ENCODE results near the gene RAB30.

DNA sequence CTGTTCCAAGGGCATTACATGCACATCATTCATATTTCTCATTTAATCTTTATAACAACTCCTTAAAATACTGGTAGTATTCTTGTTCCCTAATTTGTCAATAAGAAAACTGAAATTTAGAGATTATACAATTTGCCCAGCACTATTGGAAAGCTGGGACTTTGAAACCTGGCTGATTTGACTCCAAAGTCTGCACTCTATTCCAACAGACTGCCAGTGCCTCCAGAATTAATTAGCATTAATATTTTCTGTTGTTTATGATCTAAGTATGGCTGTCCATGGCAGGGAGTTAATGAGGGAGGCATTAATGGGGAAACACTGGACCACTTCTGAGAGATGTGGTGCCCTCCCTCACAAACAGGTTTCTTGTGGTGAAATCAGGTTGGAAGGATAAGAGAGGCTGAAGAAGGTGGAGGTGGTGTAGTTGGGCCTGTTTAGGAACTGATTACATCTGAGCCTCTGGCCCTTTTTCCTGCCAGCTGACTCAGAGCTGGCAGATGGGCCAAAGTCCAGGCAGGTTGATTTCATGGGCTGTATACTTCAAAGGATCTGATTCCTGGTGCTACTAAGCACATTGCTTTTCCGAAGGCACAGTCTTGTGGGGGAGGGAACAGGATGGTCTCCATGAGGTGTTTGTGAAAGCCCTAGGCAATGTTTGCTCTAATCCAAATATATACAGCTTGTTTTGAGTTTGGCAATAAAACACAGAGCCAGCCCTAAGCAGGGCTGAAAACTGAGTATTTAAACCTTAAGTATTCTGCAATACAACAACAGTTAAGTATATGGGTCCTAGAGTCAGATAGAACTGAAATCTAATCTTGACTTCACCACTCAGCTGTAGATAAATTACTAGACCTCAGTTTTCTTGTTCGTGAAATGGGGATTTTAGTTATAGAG lies 21.0 kb upstream of the RAB30 start:
- TF ChIP-seq, protein P1, sequence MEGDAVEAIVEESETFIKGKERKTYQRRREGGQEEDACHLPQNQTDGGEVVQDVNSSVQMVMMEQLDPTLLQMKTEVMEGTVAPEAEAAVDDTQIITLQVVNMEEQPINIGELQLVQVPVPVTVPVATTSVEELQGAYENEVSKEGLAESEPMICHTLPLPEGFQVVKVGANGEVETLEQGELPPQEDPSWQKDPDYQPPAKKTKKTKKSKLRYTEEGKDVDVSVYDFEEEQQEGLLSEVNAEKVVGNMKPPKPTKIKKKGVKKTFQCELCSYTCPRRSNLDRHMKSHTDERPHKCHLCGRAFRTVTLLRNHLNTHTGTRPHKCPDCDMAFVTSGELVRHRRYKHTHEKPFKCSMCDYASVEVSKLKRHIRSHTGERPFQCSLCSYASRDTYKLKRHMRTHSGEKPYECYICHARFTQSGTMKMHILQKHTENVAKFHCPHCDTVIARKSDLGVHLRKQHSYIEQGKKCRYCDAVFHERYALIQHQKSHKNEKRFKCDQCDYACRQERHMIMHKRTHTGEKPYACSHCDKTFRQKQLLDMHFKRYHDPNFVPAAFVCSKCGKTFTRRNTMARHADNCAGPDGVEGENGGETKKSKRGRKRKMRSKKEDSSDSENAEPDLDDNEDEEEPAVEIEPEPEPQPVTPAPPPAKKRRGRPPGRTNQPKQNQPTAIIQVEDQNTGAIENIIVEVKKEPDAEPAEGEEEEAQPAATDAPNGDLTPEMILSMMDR (IDR thresholded peaks at IDR 0.05) = no peak
- TF ChIP-seq NR2C2 (CRISPR knock-in tag; IDR thresholded peaks at IDR 0.05) (no peak), ZNF396 (CRISPR knock-in tag; IDR thresholded peaks at IDR 0.05; ENCODE audit: borderline replicate concordance) (no peak), ESRRA (CRISPR knock-in tag; IDR thresholded peaks at IDR 0.05; ENCODE audit: borderline replicate concordance) (no peak), NR1H2 (CRISPR knock-in tag; IDR thresholded peaks at IDR 0.05) (no peak)
- TF ChIP-seq, protein P2, sequence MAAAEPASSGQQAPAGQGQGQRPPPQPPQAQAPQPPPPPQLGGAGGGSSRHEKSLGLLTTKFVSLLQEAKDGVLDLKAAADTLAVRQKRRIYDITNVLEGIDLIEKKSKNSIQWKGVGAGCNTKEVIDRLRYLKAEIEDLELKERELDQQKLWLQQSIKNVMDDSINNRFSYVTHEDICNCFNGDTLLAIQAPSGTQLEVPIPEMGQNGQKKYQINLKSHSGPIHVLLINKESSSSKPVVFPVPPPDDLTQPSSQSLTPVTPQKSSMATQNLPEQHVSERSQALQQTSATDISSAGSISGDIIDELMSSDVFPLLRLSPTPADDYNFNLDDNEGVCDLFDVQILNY (CRISPR knock-in tag; IDR thresholded peaks at IDR 0.05) = no peak
- TF ChIP-seq, protein P3, sequence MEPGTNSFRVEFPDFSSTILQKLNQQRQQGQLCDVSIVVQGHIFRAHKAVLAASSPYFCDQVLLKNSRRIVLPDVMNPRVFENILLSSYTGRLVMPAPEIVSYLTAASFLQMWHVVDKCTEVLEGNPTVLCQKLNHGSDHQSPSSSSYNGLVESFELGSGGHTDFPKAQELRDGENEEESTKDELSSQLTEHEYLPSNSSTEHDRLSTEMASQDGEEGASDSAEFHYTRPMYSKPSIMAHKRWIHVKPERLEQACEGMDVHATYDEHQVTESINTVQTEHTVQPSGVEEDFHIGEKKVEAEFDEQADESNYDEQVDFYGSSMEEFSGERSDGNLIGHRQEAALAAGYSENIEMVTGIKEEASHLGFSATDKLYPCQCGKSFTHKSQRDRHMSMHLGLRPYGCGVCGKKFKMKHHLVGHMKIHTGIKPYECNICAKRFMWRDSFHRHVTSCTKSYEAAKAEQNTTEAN (CRISPR knock-in tag; IDR thresholded peaks at IDR 0.05) = no peak
- TF ChIP-seq, protein P4, sequence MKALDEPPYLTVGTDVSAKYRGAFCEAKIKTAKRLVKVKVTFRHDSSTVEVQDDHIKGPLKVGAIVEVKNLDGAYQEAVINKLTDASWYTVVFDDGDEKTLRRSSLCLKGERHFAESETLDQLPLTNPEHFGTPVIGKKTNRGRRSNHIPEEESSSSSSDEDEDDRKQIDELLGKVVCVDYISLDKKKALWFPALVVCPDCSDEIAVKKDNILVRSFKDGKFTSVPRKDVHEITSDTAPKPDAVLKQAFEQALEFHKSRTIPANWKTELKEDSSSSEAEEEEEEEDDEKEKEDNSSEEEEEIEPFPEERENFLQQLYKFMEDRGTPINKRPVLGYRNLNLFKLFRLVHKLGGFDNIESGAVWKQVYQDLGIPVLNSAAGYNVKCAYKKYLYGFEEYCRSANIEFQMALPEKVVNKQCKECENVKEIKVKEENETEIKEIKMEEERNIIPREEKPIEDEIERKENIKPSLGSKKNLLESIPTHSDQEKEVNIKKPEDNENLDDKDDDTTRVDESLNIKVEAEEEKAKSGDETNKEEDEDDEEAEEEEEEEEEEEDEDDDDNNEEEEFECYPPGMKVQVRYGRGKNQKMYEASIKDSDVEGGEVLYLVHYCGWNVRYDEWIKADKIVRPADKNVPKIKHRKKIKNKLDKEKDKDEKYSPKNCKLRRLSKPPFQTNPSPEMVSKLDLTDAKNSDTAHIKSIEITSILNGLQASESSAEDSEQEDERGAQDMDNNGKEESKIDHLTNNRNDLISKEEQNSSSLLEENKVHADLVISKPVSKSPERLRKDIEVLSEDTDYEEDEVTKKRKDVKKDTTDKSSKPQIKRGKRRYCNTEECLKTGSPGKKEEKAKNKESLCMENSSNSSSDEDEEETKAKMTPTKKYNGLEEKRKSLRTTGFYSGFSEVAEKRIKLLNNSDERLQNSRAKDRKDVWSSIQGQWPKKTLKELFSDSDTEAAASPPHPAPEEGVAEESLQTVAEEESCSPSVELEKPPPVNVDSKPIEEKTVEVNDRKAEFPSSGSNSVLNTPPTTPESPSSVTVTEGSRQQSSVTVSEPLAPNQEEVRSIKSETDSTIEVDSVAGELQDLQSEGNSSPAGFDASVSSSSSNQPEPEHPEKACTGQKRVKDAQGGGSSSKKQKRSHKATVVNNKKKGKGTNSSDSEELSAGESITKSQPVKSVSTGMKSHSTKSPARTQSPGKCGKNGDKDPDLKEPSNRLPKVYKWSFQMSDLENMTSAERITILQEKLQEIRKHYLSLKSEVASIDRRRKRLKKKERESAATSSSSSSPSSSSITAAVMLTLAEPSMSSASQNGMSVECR (CRISPR knock-in tag; IDR thresholded peaks at IDR 0.05; ENCODE audit: borderline replicate concordance) = no peak
- TF ChIP-seq, protein P5, sequence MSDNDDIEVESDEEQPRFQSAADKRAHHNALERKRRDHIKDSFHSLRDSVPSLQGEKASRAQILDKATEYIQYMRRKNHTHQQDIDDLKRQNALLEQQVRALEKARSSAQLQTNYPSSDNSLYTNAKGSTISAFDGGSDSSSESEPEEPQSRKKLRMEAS (CRISPR knock-in tag; IDR thresholded peaks at IDR 0.05) = no peak
- TF ChIP-seq, protein P6, sequence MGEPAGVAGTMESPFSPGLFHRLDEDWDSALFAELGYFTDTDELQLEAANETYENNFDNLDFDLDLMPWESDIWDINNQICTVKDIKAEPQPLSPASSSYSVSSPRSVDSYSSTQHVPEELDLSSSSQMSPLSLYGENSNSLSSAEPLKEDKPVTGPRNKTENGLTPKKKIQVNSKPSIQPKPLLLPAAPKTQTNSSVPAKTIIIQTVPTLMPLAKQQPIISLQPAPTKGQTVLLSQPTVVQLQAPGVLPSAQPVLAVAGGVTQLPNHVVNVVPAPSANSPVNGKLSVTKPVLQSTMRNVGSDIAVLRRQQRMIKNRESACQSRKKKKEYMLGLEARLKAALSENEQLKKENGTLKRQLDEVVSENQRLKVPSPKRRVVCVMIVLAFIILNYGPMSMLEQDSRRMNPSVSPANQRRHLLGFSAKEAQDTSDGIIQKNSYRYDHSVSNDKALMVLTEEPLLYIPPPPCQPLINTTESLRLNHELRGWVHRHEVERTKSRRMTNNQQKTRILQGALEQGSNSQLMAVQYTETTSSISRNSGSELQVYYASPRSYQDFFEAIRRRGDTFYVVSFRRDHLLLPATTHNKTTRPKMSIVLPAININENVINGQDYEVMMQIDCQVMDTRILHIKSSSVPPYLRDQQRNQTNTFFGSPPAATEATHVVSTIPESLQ (CRISPR knock-in tag; IDR thresholded peaks at IDR 0.05) = no peak
- TF ChIP-seq, protein P7, sequence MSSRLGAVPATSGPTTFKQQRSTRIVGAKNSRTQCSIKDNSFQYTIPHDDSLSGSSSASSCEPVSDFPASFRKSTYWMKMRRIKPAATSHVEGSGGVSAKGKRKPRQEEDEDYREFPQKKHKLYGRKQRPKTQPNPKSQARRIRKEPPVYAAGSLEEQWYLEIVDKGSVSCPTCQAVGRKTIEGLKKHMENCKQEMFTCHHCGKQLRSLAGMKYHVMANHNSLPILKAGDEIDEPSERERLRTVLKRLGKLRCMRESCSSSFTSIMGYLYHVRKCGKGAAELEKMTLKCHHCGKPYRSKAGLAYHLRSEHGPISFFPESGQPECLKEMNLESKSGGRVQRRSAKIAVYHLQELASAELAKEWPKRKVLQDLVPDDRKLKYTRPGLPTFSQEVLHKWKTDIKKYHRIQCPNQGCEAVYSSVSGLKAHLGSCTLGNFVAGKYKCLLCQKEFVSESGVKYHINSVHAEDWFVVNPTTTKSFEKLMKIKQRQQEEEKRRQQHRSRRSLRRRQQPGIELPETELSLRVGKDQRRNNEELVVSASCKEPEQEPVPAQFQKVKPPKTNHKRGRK (CRISPR knock-in tag; IDR thresholded peaks at IDR 0.05; ENCODE audit: borderline replicate concordance) = no peak
- TF ChIP-seq, protein P8, sequence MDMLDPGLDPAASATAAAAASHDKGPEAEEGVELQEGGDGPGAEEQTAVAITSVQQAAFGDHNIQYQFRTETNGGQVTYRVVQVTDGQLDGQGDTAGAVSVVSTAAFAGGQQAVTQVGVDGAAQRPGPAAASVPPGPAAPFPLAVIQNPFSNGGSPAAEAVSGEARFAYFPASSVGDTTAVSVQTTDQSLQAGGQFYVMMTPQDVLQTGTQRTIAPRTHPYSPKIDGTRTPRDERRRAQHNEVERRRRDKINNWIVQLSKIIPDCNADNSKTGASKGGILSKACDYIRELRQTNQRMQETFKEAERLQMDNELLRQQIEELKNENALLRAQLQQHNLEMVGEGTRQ (CRISPR knock-in tag; IDR thresholded peaks at IDR 0.05) = no peak
- TF ChIP-seq, protein P9, sequence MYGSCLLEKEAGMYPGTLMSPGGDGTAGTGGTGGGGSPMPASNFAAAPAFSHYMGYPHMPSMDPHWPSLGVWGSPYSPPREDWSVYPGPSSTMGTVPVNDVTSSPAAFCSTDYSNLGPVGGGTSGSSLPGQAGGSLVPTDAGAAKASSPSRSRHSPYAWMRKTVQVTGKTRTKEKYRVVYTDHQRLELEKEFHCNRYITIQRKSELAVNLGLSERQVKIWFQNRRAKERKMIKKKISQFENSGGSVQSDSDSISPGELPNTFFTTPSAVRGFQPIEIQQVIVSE (CRISPR knock-in tag; IDR thresholded peaks at IDR 0.05; ENCODE audit: borderline replicate concordance) = no peak
- TF ChIP-seq, protein P10, sequence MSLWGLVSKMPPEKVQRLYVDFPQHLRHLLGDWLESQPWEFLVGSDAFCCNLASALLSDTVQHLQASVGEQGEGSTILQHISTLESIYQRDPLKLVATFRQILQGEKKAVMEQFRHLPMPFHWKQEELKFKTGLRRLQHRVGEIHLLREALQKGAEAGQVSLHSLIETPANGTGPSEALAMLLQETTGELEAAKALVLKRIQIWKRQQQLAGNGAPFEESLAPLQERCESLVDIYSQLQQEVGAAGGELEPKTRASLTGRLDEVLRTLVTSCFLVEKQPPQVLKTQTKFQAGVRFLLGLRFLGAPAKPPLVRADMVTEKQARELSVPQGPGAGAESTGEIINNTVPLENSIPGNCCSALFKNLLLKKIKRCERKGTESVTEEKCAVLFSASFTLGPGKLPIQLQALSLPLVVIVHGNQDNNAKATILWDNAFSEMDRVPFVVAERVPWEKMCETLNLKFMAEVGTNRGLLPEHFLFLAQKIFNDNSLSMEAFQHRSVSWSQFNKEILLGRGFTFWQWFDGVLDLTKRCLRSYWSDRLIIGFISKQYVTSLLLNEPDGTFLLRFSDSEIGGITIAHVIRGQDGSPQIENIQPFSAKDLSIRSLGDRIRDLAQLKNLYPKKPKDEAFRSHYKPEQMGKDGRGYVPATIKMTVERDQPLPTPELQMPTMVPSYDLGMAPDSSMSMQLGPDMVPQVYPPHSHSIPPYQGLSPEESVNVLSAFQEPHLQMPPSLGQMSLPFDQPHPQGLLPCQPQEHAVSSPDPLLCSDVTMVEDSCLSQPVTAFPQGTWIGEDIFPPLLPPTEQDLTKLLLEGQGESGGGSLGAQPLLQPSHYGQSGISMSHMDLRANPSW (CRISPR knock-in tag; conservative IDR thresholded peaks at IDR 0.05; ENCODE audit: low read depth) = no peak

Data from WTC11 (cell line).